Daoy (cell line): ENCODE data around the gene NMNAT2. TPM values are rescaled to one million over a fixed set of nuclear protein-coding genes. Genes with fewer than 3 reads are reported as not detected.
A peak's percentile ranks its signal among the peaks of the same experiment; 100 is the strongest.

Experiments
- DNase-seq: peaks from one replicate; pipeline ENCODE4 v3.0.0-alpha.2; 2015; ENCODE audit warnings: low read depth
- total RNA-seq: library from RNA; depleted of rRNA; stranded (reverse); fragments of >200 nt; shearing (Covaris generic); gene quantifications from 2 replicates; pipeline ENCODE4 v1.2.3, GENCODE V29; 2014

Gene NMNAT2
- total RNA-seq, 1 experiment from 2014 or later = 3.0 TPM

DNA sequence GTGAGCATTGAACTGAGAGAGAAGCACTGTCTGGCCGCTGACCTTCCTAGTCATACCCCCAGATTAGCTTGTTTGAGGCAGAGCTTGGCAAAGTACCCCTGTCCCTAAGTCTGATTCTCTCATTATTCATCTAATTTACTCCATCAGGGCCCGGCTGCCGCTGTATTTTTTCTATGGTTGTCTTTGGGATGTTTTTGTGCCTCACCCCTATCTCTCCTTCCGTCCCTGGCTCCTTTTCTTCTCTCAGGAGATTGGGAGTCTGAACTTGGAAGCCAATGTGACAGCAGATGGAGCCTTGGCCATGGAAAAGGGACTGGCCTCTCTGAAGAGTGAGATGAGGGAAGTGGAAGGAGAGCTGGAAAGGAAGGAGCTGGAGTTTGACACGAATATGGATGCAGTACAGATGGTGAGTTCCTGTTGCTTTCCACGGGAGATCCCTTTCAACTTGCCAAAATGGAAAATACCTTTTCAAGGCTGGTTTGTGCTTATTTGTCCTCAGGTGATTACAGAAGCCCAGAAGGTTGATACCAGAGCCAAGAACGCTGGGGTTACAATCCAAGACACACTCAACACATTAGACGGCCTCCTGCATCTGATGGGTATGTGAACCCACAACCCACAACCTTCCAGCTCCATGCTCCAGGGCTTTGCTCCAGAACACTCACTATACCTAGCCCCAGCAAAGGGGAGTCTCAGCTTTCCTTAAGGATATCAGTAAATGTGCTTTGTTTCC, 178.2 kb downstream of the NMNAT2 start:
- DNase-seq = no peak

DNA sequence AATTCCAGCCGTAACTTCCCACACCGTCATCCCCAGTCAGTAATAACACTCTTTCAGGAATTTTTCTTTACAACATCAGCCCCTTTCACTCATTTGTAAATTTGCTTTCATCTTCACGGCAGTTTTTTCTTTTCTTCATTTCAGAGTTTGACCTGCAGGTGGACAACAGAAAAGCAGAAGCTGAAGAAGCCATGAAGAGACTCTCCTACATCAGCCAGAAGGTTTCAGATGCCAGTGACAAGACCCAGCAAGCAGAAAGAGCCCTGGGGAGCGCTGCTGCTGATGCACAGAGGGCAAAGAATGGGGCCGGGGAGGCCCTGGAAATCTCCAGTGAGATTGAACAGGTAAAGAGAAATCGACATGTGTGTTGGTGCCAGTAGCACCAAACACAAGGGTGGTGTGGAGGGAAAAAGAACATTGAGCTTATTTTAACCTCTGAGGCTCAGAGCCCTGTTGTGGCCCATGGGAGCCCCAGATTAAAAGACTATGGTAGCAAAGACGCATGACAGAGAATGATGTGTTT, 178.9 kb downstream of the NMNAT2 start:
- no peak for DNase-seq

- peak; percentile 49 for DNase-seq
These were observed 180.1 kb downstream of the NMNAT2 start for GRCh38 chr1:183238071-183238470.

GRCh38 chr1:183237046-183237445, 181.1 kb downstream of the NMNAT2 start:
- DNase-seq = no peak

- no peak for DNase-seq
These were observed 181.9 kb downstream of the NMNAT2 start for GRCh38 chr1:183236158-183236725.

DNA sequence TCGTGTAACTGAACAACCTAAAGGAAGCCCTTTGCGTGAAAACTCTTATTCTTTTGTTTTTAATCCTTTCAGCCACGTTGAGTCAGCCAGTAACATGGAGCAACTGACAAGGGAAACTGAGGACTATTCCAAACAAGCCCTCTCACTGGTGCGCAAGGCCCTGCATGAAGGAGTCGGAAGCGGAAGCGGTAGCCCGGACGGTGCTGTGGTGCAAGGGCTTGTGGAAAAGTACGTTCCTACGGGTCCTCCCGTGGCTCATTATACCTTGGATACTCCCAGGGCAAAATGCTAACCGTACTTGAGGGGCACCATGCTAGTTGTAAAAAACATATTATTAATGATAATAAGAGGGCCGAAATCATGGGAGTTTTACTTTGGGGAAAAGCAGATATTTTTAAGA, 182.7 kb downstream of the NMNAT2 start:
- DNase-seq = peak; percentile 72

DNA sequence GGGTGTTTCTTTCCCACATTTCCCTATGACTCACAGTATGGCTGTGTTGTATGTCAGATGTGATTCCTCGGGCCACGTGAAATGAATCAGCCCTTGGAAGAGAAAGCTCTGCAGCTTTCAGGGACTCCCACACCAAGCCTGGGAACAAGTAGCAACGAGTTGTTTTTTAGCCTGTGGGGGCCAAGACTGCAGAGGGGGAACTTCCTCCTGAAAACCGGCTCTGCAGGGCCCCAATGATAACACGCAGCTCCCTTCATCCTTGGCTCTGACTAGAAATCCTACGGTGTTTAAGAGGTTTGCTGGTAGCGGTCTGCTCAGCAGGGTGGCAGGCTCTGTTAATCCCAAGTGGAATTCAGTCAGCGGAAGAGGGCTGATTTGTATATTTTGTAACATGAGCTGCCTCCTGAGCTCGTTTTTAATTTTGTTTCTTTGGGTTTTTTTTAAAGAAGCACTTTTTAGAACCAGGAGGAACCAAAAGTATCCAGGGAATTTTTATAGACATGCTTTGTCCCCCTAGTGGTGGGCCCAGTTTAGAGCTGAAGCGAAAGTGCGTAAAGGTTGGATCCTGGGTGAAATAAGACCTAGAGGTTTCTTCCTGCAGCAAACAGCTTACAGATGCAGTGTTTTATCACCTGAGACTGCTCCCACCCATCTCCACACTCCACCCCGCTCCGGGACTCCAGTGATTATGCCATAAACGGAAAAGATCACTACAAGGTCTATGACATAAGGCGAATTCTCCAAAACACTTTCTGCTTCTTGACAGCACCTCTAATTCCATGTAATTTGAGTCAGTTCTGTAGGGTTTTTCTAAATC, 183.3 kb downstream of the NMNAT2 start:
- DNase-seq = peak; percentile 97

- no peak for DNase-seq
These were observed 185.1 kb downstream of the NMNAT2 start for GRCh38 chr1:183233113-183233512.

DNA sequence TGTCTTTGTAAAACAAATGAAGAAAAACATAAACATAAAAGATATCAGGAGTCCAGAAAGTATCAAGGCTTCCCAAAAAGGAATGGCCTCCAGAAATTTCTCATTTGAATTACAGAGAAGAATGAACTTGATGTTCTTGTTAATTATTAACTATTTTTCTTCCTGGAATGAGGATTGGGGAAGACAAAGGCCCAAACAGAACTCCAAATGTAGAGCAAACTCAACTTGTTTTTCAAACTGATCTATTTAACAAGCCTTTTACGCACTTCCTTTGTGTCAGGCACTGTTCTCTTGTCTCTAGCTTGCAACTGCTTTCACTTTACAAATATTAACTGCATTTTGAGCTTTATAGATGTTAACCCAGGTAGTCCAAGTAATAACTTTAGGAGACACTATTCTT, 186.6 kb downstream of the NMNAT2 start:
- no peak for DNase-seq

DNA sequence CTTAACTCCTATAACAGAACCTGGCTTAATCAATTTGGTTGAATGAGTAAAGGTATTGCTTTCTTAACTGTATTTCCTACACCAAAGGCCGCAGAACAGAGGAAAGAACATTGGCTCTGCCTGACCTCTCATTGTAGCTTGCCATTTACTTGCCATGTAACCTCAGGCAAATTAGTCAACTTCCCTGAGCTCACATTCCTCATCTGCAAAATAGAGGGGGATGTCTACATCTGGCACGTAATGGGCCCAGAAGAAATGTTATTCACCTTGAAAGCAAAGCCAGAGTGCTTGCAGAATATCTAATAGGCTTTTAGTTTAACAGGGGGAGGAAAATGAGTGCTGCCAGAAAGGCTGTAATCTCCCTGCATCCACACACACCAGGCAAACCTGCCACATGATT, 187.8 kb downstream of the NMNAT2 start:
- peak; percentile 79 for DNase-seq

GRCh38 chr1:183228347-183229220, 189.6 kb downstream of the NMNAT2 start:
- no peak for DNase-seq

- DNase-seq = peak; percentile 65
These were observed 190.5 kb downstream of the NMNAT2 start for GRCh38 chr1:183227422-183228346.

GRCh38 chr1:183226963-183227362, 191.2 kb downstream of the NMNAT2 start:
- peak; percentile 39 for DNase-seq

GRCh38 chr1:183226361-183226760, 191.8 kb downstream of the NMNAT2 start:
- DNase-seq = no peak

DNA sequence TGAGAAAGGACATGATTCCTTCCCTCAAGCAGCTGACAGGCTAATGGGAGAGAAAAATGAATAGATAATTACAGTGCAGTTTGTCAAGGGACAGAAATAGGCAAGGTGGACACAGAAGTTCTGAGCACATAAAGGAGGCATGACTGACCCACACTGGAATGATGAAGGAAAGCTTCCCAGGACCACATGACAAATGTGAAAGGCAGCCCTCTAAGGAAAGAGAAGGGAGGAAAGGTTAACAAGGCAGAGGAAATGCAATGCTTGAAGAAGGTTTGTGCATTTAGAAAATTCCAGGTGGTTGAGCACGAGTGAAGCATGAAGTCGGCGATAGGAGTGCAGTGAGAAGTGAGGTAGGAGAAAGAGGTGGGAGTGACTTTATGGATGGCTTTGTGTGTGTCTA, 194.7 kb downstream of the NMNAT2 start:
- DNase-seq = no peak

GRCh38 chr1:183222909-183223308, 195.3 kb downstream of the NMNAT2 start:
- no peak for DNase-seq

DNA sequence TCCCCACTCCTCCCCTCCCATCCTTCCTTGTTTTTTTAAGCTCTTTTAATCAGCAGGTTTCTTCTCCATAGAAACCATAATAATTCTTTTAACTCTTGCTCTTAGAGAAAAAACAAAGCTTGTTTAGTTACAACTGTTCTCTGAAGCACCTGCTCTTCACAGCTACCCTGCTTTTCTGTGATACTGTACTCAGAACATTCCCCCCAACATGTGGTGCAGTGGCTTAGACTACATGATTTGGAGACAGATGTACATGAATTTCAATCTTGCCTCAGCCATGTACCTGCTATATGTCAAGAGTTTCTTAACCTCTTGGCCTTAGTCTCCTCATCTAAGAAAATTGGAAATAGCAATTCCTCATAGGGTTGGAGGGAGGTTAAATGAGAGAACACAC, 198.6 kb downstream of the NMNAT2 start:
- DNase-seq = no peak

DNA sequence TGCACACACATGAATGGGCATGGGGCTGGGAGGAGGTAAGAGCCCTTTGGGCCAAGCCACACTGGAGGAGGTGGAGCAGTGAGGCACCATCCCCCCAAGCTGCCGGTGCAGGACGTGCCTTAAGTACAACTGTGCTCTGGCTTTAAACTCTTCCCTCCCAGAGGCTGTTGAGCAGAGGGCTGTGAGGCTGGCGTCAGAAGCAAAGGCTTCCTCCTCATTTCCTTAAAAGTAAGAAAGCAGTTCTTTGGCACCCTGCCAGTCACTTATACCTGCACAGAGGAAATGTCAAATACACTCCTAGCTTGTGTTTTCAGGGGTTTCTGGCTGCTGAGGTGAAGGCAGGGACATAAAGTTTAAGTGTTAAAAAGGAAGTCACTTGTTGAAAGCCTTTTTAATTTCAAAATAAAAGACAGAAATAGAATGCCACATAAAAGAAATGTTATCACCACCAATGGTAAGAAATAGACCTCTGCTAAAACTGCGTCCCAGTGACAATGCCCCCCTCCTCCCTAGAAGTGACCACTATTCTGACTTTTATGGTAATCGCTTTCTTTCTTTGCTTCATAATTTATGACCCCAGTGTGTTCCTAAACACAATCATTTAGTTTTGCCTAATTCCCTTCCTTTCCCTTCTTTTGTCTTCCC, 199.1 kb downstream of the NMNAT2 start:
- DNase-seq = no peak

DNA sequence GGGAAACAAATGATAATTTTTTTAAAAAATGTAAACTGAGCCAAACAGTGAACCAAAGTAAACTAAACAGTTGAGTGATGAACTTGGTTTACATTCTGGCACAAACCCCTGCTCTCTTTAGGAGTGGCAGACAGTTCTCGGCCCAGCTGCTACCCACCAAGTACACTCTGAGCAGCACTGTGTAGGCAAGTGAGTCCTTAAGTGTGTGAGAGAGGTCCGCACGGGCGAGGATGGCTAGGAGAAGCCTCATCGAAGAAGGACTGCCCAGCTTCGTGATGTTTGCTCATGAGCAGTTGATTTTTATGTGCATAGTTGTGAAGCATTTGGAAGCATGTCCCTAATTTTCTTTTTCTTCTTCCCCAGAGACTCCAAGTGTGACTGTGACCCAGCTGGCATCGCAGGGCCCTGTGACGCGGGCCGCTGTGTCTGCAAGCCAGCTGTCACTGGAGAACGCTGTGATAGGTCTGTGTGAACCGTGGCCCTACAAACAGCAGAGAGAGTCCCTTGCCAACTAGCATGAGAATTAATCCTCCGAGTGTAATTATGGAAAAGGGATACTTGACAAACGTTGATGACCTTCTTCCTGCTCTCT, 200.1 kb downstream of the NMNAT2 start:
- no peak for DNase-seq

- no peak for DNase-seq
These were observed 202.2 kb downstream of the NMNAT2 start for GRCh38 chr1:183215936-183216335.
